ENCODE results near the gene WASF2.

WASF2 gene

GRCh38 chr1:27372022-27372807, 117.8 kb downstream of the WASF2 start:
- FAIRE-seq: no peak

GRCh38 chr1:27368869-27369582, 120.9 kb downstream of the WASF2 start:
- FAIRE-seq: no peak

- FAIRE-seq: no peak
Observed at GRCh38 chr1:27367160-27367650, 122.8 kb downstream of the WASF2 start.

- no peak for FAIRE-seq
Observed at GRCh38 chr1:27366411-27367159, 123.4 kb downstream of the WASF2 start, which contains the start of gene MAP3K6. TSS of gene MAP3K6 (minus strand) at chr1:27366961. CDS start at chr1:27366597, 364 bp downstream.

- no peak for FAIRE-seq
Observed at GRCh38 chr1:27366113-27366410, 123.9 kb downstream of the WASF2 start.

GRCh38 chr1:27365372-27366112, 124.4 kb downstream of the WASF2 start:
- FAIRE-seq: no peak

- FAIRE-seq: no peak
Observed at GRCh38 chr1:27364696-27365371, 125.1 kb downstream of the WASF2 start.

GRCh38 chr1:27363766-27364695, 125.9 kb downstream of the WASF2 start:
- no peak for FAIRE-seq

GRCh38 chr1:27361553-27361952, 128.4 kb downstream of the WASF2 start:
- no peak for FAIRE-seq

GRCh38 chr1:27361044-27361402, 128.9 kb downstream of the WASF2 start:
- FAIRE-seq: no peak

- FAIRE-seq: no peak
Observed at GRCh38 chr1:27360159-27361043, 129.6 kb downstream of the WASF2 start.

- FAIRE-seq: no peak
Observed at GRCh38 chr1:27359822-27360158, 130.2 kb downstream of the WASF2 start.

- no peak for FAIRE-seq
Observed at GRCh38 chr1:27358928-27359313, 131.0 kb downstream of the WASF2 start.

GRCh38 chr1:27358038-27358927, 131.7 kb downstream of the WASF2 start:
- no peak for FAIRE-seq

GRCh38 chr1:27357281-27358037, 132.5 kb downstream of the WASF2 start:
- FAIRE-seq: no peak

GRCh38 chr1:27356619-27357280, 133.2 kb downstream of the WASF2 start:
- no peak for FAIRE-seq

- FAIRE-seq: no peak
Observed at GRCh38 chr1:27356277-27356618, 133.7 kb downstream of the WASF2 start.

- FAIRE-seq: no peak
Observed at GRCh38 chr1:27355683-27356082, 134.3 kb downstream of the WASF2 start.

Measured in TTC549 (cell line).